ENCODE data around the gene PAWR.
"Not testable (repeated sequence)": the region's sequence is repeated elsewhere in the genome, so short reads cannot be mapped to it uniquely, and the experiment has no call there.

DNA sequence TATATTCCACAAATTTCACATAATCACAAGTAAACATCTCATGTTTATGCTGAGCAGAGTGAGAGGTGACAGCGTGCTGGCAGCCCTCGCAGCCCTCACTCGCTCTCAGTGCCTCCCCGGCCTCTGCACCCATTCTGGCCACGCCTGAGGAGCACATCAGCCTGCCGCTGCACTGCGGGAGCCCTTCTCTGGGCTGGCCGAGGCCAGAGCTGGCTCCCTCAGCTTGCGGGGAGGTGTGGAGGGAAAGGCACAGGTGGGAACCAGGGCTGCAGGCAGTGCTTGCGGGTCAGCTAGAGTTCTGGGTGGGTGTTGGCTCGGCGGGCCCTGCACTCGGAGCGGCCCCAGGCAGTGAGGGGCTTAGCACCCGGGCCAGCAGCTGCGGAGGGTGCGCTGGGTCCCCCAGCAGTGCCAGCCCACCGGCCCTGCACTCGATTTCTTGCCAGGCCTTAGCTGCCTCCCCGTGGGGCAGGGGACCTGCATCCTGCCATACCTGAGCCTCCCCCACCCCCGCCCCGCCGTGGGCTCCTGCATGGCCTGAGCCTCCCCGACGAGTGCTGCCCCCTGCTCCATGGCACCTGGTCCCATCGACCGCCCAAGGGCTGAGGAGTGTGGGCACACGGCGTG lies 125.9 kb downstream of the PAWR start:
- TF ChIP-seq, protein P1, sequence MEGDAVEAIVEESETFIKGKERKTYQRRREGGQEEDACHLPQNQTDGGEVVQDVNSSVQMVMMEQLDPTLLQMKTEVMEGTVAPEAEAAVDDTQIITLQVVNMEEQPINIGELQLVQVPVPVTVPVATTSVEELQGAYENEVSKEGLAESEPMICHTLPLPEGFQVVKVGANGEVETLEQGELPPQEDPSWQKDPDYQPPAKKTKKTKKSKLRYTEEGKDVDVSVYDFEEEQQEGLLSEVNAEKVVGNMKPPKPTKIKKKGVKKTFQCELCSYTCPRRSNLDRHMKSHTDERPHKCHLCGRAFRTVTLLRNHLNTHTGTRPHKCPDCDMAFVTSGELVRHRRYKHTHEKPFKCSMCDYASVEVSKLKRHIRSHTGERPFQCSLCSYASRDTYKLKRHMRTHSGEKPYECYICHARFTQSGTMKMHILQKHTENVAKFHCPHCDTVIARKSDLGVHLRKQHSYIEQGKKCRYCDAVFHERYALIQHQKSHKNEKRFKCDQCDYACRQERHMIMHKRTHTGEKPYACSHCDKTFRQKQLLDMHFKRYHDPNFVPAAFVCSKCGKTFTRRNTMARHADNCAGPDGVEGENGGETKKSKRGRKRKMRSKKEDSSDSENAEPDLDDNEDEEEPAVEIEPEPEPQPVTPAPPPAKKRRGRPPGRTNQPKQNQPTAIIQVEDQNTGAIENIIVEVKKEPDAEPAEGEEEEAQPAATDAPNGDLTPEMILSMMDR (conservative IDR thresholded peaks at IDR 0.05; ENCODE audit: low read depth in 2 of 2) = not testable (repeated sequence)
- TF ChIP-seq ZNF331 (CRISPR knock-in tag; IDR thresholded peaks at IDR 0.05; ENCODE audit: low read depth); EZH2phosphoT487 (IDR thresholded peaks at IDR 0.05; ENCODE audit: unreplicated experiment); EZH2 (IDR thresholded peaks at IDR 0.05; ENCODE audit: low read depth, unreplicated experiment): not testable (repeated sequence)
